DOHH2 (cell line): Measurements from ENCODE around the gene GXYLT2.

Source experiments
- CTCF ChIP-seq: fragments of 200-600 bp; sonication (generic); IDR thresholded peaks from one replicate; pipeline ENCODE4 v1.5.1; 2014; ENCODE audit warnings: antibody characterized with exemption, mild to moderate bottlenecking, low read depth, low read length; ENCODE audit not compliant: poor library complexity, severe bottlenecking
- EZH2phosphoT487 ChIP-seq: fragments of 200-600 bp; sonication (generic); IDR thresholded peaks from 2 replicates; pipeline ENCODE4 v1.6.1; 2017; ENCODE audit warnings: borderline replicate concordance, mild to moderate bottlenecking, antibody characterized with exemption, low read length, moderate library complexity, mixed read lengths

DNA sequence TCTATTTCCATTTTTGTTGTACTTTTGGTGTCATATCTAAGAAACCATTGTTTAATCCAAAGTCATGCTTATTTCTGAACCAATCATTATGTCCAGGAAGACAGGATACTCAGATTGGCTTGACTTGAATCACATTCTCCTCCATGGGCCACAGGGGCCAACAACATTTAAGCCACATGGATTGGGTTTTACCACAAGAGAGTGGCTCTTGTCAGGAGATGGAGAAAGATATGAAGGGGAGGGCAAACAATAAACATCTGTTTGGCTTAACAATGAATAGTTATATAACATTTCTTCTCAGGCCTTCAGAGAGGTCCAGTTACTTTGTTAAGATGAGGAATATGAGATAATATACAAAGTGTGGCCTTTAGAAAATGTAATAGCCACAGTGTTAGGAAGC, 44.6 kb downstream of the GXYLT2 start:
- TF ChIP-seq CTCF (no peak), EZH2phosphoT487 (no peak)
